ELR (cell line): ENCODE measurements around the gene NECAB2.

Experiments
- DNase-seq: peaks from one replicate; pipeline ENCODE4 v3.0.0-alpha.2; 2015; ENCODE audit warnings: low read depth

The NECAB2 gene

DNA sequence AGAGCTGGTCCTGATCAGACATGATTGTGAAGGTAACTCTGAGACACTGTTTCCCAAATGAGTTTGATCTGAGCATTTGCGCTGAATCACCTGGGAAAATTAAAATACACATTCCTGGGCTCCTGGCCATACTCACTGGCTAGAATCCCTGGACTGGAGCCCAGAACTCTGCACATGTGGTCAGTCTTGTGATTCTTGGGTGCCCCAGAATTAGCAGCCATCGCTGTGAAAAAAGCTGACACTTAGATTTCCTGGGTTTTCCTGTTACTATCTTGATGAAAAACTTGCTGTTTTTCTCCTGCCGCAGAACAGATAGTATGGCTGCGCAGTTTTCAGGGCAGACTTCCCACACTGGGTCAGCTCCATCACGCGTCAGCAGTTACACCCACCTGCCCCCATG, 24.6 kb downstream of the NECAB2 start:
- DNase-seq: peak; percentile 42

DNA sequence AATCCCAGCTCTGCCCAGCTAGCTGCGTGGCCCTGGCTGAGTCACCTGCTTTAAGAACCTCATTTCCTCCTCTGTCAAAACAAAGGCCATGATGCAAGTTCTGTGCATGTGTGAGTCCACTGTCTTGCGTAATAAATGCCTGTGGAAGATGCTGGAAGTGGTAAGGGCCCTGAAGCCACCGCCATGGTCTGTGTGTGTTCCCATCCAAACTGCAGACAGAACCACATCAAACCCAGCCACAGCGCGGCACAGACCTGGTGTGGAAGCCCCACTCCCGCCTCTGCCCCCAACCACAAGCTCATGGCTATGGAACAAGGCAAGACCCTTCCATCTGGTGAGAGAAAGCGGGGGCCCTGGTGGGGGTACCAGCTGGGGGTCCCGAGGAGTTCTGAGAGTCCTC, 26.0 kb downstream of the NECAB2 start:
- peak; percentile 95 for DNase-seq

DNA sequence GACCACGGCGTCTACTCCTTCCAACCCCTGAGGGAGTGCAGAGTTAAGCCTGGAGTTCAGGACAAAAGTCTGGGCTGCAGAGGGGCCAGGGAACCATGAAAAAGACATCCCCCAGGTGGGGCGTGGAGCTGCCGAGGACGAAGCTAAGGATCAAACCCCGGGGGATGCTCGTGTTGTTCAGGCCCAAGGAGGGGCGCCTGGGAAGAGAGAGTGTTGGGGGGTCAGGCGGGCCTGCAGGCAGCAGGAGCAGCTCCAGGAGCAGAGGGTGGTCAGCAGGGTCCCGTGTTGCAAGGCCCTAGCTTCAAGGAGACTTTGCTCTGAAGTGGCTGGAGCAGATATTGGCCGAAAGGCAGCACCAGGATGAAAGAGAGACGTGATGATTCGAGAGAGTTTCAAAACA, 26.7 kb downstream of the NECAB2 start:
- no peak for DNase-seq

DNA sequence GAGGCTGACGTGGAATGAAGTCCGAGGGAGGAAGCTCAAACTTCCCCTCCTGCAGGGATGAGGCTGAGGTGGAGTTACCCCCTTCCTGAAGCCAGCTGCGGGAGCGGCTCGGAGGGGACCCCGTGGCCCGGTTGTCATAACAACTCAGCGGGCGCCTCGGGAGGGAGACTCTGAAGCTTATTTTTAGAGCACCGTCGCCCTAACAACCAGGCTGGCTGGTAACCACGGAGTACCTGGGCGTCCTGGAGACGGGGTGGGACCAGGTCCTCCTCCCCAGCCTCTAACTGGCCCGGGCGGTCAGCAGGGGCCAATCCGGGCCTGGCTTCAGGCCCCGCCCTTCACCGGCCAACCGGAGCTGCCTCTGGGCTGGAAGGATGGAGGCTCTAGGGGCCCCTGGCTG, 27.7 kb downstream of the NECAB2 start:
- no peak for DNase-seq

DNA sequence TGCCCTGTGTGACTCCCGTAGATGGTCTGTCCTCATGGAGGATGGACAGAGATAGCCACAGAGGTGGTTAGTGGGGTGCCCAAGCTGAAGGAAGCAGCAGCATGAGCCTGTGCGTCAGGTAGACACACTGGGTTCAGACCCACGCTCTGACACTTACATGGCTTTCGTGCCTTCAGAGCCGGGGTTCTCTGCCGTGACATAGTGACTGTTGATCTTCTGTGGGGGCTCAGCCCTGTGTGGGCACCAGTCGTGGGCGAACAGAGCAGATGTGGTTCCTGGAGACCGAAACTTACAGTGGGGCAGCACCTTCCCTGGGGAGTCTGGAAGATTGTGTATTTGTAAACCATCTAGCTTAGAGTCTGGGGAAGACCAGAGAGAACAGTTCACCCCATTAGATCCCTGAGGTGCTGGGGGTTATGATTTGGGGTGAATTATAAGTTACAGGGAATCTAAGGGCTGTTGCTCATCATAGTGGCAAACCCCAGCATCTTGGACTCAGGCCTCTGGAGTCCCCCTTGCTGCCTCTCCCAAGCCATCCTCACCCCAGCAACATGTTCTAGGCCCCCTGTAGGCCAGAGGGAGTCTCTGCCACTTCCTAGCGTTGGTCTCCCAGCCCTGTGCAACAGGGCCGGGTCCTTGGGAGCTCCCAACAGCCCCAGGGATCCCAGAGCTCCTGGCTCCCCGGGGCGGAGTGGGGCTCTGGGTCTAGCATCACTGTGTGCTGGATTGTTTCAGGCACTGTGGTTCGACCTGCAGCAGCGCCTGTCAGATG, 28.6 kb downstream of the NECAB2 start:
- DNase-seq: peak; percentile 39

DNA sequence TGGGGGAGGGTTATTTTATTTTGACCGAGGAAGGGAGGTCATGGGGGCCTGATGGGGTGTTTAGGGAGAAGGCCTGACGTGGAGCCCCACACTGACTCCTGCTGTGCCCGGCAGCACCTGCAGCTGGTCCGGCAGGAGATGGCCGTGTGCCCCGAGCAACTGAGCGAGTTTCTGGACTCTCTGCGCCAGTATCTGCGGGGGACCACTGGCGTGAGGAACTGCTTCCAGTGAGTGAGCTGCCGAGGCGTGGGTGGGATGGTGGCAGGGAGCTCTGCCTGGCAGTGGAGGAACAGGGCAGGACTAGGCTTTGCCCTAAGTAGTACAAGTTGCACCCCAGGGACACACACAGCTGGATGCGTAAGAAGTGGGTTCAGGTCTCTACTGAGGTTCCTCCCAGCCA, 30.0 kb downstream of the NECAB2 start:
- no peak for DNase-seq

DNA sequence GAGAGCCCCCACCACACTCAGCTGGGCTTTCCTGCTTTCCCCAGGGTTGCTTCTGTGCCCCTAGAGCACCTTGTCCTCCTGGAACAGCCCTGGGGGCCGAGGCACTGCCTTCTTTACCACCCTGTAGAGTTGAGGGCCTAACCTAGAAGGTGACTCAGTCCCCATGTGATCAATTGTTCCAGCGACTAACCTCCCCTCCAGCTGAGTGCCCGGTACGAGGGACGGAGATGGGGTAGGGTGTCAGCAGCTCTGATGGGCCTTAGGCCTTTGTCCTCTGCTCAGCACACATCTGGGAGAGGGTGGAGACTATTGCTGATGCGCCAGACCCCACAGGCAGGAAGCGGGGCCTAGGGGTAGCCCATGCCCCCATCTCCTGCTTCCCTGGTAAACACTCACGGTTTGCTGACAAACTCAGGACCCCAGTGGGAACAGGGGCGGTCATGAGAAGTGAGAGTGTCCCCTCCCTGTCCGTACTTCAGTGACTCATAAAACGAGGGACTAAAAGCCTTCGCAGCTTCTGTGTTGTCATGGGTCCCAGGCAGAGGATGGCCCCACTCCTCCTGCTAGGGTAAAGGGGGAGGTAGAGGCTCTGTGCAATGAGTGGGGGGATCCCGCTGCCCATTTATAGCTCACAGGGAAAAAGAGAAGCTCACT, 33.1 kb downstream of the NECAB2 start:
- DNase-seq: peak; percentile 31

DNA sequence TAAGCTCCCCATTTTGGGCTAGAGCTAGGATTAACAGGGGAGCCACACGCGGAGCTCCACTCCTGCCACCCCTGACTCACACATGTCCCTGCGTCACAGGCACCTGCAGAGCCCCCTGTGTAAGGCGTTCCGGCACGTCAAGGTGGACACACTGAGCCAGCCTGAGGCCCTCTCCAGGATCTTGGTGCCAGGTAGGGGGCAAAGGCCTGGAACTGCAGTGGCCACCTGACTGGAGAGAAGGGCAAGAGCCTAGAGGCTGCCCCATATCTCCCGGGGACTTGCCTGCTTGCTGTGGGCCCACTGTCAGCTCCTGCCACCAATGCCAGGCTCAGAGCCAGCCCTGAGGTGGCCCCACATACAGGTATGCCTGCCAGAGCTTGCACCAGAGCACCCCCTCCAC, 33.7 kb downstream of the NECAB2 start:
- DNase-seq: no peak

DNA sequence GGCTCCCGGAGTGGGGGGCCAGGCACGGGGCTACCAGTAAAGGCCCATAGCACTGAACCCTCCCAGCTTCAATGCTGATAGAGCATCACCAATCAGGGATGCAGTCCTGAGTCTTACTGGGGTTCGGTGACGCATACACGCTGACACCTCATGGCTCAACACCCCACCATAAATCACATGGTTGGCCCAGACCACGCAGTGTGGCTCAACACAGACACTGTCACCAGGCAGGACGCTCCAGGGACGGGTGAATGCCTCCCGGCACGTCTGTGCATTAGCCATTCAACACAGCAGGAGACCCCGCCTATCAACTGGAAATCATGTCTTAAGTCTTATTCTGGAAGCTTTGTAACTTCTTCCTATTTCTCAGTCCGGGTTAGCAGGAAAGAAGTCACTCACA, 35.0 kb downstream of the NECAB2 start:
- no peak for DNase-seq

DNA sequence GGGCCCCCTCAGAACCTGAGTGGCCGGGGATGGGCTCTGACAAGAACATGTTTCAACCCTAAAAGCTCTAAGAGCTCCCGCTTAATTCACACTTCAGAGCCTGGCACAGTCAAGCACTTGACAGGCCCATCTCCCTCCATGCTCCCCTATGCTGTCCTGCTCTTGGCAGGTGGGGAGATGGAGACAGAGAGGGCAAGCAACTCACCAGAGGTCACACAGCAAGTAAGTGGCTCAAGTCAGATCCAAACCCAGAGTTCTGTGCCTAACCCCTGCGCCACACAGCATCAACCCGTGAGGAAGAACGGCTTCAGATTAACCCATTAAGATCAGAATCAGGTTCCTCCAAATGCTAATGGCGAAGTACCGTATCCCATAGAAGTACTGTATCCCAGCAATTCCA, 36.4 kb downstream of the NECAB2 start:
- DNase-seq: no peak

DNA sequence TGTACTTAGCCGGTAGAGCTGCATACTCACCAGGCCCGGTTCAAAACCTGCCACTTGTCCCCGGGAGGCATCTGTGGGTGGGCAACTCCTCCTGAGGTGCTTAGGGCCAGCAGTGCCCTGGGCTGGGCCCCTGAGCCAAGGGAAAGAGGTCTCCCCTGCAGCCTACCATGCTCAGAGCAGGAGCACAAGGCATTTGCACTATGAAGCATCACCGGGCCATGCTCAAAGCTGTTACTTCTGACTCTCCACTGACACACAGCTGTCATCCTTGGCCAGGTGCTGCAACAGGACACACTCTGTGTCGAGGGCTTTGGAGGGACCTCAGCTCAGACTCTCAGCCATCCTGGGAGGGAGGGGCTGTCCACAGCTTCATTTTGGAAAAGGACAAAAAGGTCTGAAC, 37.3 kb downstream of the NECAB2 start:
- no peak for DNase-seq

DNA sequence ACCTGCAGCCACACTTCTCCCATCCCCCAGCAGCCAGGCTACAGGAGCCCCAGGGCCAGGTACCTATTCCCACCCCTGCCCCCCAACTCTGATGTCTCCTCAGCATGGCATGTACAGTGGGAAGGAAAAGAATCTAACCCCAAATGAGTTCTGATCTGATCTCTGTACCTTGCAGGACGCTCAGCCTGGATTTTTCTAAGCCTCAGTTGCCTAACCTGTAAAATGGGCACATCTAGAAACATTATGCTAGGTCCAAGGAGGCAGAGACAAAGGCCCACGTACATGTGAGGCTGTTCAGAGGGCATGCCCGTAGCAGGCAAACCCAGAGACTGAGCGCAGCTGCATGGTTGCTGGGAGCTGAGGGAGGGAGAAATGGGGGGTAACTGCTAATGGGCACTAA, 39.5 kb downstream of the NECAB2 start:
- DNase-seq: no peak

DNA sequence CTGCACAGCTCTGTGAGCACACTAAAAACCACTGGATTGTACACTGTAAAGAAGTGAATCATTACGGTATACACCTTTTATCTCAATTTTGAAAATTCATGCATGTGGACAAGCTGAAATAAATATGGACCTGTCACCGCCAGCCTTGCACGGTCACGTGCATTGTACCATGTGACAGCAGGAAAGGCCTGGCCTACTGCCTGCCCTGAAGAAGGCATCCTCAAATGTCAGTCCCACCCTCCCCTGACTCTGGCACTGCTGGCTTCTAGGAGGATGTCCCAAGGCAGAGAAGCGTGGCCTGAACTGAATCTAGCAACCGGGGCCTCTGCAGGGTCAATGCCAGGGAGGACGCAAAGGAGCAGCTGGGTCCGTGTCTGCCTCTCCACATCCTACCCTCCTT, 39.9 kb downstream of the NECAB2 start:
- DNase-seq: no peak

DNA sequence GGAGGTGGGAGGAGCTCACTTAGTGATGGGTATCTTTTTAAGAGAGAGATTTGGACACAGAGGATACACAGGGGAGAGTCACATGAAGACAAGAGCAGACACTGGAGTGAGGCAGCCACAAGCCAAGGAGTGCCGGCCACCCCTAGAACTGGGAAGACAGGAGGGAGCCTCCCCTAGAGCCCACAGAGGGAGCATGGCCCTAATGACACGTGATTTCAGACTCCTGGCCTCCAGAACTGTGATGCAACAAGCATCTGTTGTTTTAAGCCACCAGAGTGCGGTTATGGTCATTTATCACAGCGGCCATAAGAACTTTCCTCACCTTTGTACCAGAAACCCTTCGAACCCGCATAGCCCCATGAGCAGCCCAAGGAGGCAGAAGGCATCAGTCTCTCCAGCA, 41.2 kb downstream of the NECAB2 start:
- no peak for DNase-seq

DNA sequence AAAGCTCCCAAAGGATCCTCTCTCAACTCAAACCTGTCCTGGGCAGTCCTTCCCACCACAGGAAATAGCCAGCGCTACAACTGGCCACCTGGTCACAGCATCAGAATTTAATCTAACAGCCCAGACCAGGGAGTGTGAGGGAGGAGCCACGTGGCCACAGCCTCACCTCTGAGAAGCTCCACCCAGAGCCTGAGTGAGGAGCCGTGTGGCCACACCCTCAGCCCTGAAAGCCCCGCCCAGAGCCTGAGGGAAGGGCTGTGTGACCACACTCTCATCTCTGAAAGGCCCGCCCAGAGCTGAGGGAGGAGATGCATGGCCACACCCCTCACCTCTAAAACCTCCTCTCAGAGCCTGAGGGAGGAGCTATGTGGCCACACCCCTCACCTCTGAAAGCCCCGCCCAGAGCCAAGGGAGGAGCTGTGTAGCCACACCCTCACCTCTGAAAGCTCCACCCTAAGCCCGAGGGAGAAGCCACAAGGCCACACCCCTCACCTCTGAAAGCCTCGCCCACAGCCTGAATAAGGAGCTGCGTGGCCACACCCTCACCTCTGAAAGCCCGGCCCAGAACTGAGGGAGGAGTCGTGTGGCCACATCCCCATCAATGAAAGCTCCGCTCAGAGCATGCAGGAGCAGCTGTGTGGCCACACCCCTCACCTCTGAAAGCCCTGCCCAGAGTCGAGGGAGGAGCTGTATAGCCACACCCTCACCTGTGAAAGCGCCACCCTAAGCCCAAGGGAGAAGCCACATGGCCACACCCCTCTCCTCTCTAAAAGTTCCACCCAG, 45.9 kb downstream of the NECAB2 start:
- peak; percentile 89 for DNase-seq

DNA sequence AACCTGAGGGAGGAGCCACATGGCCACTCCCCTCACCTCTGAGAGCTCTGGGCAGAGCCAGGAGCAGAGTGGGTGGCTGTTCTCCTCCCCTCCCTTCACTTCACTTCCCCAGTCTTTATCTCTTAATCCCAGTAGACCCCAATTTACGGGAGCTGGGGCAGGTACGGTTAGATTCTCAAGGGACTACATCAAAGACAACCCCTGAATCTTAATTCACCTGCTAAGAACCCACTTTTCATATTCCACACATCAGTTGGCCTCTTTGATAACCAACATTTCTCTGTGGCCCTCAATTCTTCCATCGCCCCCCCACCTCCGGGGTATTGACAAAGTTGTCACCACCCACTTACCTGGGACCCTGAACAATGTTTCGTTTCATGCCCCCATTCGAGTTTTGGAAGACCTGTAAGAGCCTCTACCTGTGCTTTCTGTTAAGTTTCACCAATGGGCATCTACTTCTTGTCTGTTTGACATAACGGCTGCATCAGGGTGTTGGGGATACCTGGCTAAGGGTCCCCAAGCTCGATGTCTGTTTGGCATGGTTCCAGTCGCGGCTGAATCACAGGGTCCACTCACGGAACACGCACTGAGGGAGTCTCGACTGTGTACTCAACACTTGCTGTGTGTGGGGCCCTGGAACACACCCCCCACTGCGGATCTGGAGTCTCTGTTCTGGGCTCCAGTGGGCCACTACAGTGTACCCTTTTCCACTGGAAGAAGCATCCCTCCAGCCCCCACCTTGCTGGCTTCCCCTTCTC, 46.7 kb downstream of the NECAB2 start:
- no peak for DNase-seq

DNA sequence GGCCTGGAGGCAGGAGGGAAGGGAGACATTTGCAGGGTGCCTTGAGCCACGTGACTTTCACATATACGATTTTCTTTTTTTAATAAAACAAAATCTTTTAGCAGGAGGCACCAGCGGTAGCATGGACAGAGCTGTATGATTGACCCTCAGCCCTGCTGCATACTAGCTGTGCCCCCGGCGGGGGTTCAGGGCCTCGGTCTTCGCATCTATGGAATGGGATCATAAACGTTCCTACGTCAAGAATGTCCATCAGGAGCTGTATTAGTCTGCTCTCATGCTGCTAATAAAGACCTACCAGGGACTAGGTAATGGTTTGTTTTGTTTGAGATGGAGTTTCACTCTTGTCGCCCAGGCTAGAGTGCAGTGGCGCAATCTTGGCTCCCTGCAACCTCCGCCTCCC, 47.4 kb downstream of the NECAB2 start:
- no peak for DNase-seq

DNA sequence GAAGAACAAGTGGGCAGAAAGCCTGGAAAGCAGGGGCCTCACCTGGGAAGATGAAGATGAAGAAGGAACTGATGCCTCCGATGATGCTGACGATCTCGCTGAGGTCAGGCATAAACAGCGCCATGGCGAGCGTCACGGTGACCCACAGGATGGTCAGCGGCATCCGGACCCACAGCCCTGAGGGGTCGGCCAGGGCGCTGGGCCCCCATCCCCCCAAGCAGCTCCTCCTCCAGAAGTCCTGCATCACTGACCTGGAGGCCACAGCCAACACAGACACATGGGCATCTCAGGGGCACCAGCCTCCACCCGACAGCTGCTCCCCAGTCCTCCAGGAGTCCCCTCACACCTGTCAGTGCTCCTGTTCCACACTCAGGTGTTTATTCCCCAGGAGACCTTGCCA, 48.4 kb downstream of the NECAB2 start:
- DNase-seq: no peak

DNA sequence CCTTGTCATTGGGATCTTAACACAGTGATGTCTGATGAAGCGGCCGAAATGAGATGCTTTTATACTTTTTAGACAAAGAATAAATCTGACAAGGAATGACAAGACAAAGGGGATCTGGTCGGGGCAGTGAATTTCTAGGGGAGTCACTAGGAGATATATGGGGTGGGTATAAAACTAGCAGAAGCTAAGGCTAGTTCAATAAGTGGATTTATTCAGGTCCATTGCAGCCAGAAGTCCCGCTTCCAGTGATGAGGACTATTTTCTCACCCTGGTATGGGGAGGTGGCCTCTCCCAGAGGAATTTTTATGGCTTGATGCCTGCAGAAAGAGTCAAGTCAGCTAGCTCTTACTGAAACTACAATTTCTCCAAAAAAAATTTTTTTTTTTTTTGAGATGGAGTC, 50.7 kb downstream of the NECAB2 start:
- DNase-seq: no peak

DNA sequence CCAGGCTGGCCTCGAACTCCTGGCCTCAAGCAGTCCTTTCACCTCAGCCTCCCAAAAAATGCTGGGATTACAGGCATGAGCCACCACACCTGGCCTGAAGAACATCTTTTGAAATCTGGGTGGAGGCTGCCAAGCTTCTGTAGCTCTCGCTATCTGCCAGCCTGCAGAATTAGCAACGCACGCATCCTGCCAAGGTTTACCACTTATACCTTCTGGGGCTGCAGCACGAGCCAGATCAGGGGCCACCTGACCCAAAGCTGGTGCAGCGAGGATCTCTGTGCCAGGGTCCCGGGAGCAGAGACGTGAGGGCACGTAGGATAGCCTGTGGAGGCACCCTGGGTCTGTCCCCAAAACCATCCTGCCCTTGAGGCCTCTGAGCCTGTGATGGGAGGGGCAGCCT, 52.3 kb downstream of the NECAB2 start:
- no peak for DNase-seq

DNA sequence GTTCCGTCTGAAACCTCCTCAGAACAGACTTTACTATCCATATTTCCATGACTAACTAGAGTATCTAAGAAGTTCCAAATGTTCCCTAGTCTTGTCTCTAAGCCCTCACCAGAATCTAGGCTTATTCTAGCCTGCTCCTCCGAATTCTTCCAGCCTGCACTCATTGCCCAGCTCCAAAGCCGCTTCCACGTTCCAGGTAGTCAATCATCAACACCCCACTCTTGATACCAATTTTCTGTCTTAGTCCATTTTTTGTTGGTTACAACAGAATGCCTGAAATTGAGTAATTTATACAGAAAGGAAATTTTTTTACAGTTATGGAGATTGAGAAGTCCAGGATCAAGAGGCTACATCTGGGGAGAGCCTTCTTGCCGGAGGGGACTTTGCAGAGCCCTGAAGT, 53.4 kb downstream of the NECAB2 start:
- no peak for DNase-seq

DNA sequence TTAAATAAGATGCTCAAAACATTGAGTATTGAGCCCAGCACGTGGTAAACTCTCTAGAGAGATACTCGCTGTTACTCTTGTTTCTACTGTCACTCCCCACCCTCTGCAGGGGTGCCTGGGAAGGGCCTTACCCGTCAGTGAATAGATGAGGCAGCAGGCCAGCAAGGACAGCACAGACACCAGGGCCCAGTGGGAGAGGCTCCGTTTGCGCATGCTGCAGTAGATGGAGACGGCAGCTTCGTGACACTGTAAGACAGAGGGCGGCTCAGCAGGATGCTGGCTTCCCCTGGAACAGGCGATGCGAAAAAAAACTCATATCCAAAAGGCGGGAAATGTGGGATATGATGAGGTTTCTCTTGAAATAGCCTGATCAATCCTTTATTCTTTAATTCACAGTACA, 54.6 kb downstream of the NECAB2 start:
- DNase-seq: no peak

DNA sequence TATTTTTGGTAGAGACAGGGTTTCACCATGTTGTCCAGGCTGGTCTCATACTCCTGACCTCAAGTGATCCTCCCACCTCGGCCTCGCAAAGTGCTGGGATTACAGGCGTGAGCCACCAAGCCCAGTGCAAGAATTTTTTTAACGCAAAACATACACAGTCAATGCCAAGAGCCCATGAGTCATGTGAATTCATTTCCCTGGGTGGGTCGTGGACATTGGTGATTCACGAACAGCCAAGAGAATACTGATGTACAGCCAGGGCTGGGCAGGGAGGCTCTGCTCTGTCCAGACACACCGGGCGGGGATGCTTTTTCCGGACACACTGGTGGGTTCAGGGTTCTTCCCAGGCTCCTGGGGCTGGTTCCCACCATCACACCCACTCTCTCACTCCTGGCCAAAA, 56.8 kb downstream of the NECAB2 start:
- no peak for DNase-seq
